AG10803 (cell line): ENCODE results near the gene CENPP.
A peak's percentile ranks its signal among the peaks of the same experiment; 100 is the strongest.
"Not testable (repeated sequence)": the region's sequence is repeated elsewhere in the genome, so short reads cannot be mapped to it uniquely, and the experiment has no call there.

Source experiments
- DNase-seq: peaks from one replicate; pipeline ENCODE4 v3.0.0; 2010; ENCODE audit warnings: low read depth
- H3K4me3 ChIP-seq: 2 replicates; pipeline ENCODE4 v1.5.1; 2011; ENCODE audit warnings: mild to moderate bottlenecking, low read length, control low read depth
- CTCF ChIP-seq: conservative IDR thresholded peaks from 2 replicates; pipeline ENCODE4 v1.5.1; 2011; ENCODE audit warnings: mild to moderate bottlenecking, low read length, control low read depth, inconsistent platforms

Gene CENPP

DNA sequence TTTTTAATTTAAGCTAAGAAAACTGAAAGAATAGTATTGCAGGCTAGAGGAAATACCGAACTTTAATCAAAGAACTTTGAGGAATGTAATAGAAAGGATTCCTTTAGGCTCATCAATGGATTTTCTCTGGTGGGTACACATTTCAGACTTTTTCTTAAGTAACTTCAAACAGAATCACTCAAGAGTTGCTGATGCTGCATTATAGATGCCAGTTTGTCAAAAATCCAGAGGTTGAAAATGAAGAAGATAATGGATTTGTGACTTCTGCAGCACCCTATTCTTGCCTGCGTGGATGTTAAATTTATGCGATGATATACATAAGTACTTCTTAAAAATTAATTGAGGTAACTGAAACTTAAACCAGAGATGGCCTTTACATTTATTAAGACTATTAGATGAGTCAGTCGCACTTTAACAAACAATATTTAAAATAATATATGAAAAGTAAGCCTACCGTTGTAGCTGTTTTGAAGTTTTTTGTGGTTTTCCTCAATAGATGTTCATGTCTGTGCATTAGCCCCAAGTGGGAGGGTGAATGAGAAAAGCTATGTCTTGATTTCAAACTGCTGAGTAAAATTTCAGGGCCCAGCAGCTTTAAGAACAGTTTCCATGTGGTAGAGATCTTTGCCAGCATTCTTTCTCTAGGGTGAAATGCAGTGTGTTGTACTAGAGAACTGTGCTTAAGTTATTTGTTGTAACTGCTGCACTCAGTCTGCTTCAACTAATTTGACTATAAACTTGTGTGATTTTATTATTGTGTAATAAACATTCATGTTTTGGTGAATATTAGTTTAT lies 78.5 kb downstream of the CENPP start, which contains the start of gene OGN:
Gene OGN (minus strand): TSS at position 537 of the 795 bp plus-strand sequence. CDS start 1,171 bp downstream, outside the sequence.
- DNase-seq = peak; percentile 62
- TF ChIP-seq CTCF = no peak
- H3K4me3 ChIP-seq = no peak within 1 kb of the TSS

- no peak for TF ChIP-seq CTCF
- no peak overlapping the region for H3K4me3 ChIP-seq
Measured at GRCh38 chr9:92405818-92406217, 80.1 kb downstream of the CENPP start.

GRCh38 chr9:92406477-92406876 lies 80.7 kb downstream of the CENPP start:
- no peak for TF ChIP-seq CTCF
- no peak overlapping the region for H3K4me3 ChIP-seq
- DNase-seq = peak; percentile 64

More at GRCh38 chr9:92405818-92406217, 80.1 kb downstream of the CENPP start:
- DNase-seq = no peak

DNA sequence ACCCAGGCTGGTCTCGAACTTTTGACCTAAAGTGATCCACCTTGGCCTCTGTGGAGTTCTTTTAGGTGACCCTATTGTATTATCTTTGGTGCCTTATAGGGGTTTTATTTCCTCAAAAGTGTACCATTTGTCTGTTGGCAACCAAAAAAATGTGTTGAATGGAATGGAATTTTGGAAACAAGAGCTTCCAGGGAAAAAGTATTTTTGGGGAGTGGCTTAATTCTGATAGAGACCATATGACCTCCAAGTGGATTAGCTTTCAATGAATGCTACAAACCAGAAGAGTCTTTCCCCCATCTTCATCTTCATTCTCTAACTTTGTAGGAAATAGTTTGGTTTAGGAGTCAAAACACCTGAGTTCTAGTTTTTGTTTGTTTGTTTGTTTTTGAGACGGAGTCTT lies 82.1 kb downstream of the CENPP start:
- H3K4me3 ChIP-seq = no peak overlapping the region
- TF ChIP-seq CTCF = no peak
- DNase-seq = peak; percentile 44

- no peak for DNase-seq
- no peak for TF ChIP-seq CTCF
- H3K4me3 ChIP-seq = no peak overlapping the region
Measured at GRCh38 chr9:92408747-92409478, 83.2 kb downstream of the CENPP start.

DNA sequence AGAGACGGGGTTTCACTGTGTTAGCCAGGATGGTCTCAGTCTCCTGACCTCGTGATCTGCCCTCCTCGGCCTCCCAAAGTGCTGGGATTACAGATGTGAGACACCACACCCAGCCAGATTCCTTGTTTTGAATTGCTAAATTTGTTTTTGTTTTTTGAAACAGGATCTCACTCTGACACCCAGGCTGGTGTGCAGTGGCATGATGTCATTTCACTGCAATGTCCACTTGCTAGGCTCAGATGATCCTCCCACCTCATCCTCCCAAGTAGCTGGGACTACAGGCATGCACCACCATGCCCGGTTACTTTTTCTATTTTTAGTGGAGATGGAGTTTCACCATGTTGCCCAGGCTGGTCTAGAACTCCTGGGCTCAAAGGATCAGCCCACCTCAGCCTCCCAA lies 85.4 kb downstream of the CENPP start:
- DNase-seq, H3K4me3 ChIP-seq: not testable (repeated sequence)

- no peak overlapping the region for H3K4me3 ChIP-seq
- no peak for TF ChIP-seq CTCF
- DNase-seq = no peak
Measured at GRCh38 chr9:92414566-92414965, 88.8 kb downstream of the CENPP start.
